GOT3 (cell line): Measurements from ENCODE around the gene GPR39.

ENCODE experiments used
- DNase-seq: peaks from one replicate; lab custom pipeline; 2025; ENCODE audit warnings: mixed read lengths; lab: John Stamatoyannopoulos, UW

GPR39 gene

DNA sequence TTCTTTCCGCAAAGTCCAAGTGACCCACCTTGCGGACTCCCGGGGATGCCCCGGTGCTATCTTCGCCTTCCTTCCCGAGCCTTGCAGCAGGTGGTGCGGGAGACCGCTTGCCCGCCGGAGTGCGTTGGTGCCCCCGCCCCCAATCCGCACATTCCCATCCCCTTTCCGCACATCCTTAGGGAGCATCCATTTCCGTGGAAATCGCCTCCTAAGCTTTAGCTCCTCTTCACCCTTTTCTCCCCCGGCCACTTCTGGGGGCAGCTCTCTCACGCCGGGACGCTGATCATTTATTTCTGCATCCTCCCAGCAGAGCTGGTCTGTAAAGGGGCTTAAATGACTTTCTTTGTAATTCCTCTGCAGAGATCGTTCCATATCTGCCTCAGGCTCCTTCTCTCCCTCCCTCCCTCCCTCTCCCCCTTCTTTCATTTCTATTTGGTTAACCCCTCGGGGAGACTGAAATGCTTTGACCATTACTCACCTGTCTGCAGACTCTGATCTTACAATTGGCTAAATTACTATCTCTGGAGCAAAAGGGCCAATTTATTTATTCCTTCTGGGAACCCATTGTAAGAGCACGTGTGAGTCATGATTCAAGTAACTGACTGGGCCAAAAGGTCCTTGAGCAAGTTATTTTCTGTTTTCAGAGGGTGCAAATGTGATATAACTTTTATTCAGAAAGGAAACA lies 254.7 kb downstream of the GPR39 start:
- DNase-seq, result no peak

DNA sequence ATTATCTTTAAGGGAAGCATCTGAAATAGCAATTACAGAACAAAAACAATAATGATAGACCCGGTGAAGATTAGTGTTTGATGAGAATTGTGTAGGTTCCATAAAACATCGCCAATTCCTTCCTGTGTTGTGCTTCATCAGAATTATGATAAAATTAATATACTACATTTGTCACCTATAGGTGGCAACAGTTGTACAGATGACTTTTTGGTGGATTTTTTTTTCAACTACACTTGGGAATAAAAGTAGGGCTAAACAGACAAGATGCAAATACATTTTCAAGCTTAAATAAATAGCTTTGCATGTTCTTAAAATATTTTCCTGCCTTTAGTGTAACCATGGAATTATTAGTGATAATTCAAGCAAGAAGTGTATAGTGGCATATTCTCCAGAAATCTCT lies 260.4 kb downstream of the GPR39 start:
- no peak for DNase-seq

DNA sequence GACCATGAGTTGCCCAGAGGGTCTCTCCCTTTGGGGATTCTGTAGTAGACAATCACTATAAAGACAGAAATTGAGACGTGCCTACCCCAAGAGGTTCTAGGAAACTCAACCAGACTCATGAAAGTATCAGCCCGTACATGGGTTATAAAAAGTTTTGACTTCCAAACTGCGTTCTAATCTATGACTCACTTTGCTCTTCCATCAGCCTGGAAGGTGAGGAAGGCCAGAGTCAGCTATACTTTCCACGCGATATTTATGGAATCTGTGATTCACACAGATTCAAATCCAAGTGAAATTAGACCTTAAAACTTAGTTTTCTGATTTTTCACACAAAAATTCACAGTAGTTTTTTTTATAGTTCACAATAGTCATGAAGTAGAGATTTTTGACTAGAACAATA lies 261.1 kb downstream of the GPR39 start:
- DNase-seq, result no peak

DNA sequence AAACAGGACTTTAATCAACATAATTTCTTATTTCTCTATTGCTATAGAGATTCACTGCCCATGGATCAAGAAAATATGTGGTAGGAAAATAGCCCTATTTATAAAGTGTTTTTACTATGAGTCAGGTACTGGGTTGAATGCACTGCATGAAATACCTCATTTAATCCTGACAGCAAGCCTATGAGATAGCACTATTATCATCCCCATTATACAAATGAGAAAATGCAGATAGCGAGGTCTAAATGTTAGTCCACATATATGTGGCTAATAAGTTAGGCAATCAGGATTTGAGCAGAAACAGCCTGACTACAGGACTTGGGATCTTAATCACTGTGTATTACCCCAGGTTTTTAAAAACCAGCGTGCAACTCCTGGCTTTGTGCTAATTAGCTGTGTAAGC lies 261.9 kb downstream of the GPR39 start:
- DNase-seq, result no peak

DNA sequence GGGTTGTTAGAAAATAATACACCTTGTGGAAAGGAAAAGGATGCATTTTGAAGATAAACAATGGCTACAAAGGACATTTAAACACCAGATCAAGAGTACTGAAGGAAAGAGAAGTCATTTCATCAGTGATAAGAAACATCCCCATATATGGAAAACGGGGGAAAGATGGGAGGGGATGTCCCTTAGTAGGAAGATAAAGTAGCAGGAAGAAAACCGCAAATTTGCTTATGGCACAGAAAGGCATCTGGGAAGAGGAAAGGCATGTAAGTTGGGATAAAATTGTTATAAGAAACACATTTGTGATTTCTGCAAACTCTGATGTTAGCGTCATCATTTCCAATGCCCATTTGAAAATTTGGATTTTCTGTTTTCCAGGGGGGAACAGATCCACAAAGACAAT lies 263.9 kb downstream of the GPR39 start:
- DNase-seq, result no peak

DNA sequence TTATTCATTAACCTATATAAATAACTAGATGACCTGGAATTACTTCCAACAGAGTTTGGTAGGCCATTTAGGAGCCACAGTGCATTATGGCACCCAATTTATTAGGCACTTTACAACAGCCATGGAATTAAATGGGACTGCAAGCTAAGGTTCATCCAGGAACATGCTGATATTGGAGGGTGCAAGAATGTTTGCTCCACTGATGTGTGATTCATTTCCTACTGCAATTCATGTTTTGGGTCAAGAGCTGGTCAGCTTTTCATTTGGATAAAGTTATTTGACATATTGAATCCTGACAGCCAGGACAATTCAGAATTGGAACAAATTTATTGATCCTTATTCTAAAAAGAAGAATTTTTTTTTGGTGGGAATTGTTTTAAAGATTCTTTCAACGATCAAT lies 265.2 kb downstream of the GPR39 start:
- no peak for DNase-seq

DNA sequence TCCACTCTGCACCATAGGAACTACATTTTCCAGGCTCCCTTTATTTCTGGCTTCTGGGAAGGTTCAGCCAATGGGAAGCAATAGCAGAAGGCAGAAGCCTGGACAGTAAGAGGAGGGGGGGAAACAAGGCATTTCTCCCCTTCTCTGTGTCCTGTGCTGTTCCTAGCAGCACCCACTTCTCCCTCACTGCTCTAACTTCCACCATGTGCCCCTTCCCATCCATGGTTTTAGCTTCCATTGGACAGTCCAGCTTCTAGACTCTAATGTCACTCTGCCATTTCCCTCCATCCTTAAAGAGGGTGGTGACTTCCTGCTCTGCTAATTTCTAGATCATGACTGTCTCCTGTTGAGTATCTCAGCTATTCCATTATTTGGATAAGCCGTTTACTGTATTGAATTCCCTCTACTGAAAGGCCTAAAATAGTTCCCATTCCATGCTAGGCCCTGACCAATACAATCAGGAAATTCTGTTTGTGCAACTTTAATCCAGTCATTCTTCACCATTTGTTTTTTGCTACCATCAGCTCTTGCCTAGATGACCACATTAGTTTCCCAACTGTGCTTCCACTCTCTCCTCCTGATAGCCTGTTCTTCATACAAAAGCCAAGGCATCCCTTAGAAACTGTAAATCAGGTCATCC lies 274.2 kb downstream of the GPR39 start:
- DNase-seq, result no peak

DNA sequence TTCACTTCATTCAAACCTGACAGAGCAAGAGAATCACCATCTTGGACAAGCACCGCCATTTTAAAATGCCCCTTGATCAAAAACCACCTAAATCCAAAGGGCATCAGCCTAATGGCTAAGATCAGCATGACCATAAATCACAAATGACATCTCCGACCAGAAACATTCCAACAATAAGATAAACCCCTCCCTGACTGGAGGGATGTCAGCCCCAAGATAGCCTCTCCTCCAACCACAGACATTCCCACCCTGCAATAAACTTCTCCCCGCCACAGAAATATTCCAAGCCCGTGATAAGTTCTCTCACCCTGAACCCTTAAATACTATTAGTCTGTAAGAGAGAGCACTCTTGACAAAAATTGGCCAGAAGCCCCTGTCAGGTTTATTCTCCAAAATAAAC lies 275.0 kb downstream of the GPR39 start:
- DNase-seq, result no peak

DNA sequence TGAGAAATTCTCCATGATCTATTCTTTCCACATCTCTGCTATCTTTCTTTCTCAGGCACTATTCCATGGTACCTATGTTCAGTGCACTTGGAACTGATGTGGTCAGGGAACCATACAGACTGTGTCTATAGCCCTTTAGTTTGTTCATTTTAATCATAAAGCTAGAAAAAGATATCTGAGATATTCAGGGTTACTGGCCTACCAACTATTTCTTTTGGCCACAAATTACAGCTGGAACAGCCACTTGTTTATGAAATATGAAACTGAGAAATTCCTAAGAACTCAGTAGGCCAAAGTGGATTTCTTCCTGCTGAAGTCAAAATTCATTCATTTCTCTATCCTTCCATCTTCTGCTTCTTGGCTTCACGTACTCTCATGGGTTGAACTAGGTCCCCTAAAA lies 276.2 kb downstream of the GPR39 start:
- DNase-seq, result no peak
